GM18526 (cell line): ENCODE results near the gene ADAMTSL2.

Source experiments
- POLR2A ChIP-seq: IDR thresholded peaks from 3 replicates; pipeline ENCODE4 v1.6.1; 2011; ENCODE audit not compliant: insufficient read length; ENCODE audit errors: extremely low read depth

Gene ADAMTSL2

GRCh38 chr9:133578524-133579441 is 44.3 kb downstream of the ADAMTSL2 start:
- TF ChIP-seq POLR2A: no peak

- no peak for TF ChIP-seq POLR2A
Observed at GRCh38 chr9:133579601-133580418, 45.3 kb downstream of the ADAMTSL2 start.

- no peak for TF ChIP-seq POLR2A
Observed at GRCh38 chr9:133580419-133580738, 45.9 kb downstream of the ADAMTSL2 start.

GRCh38 chr9:133581011-133581410 is 46.5 kb downstream of the ADAMTSL2 start:
- TF ChIP-seq POLR2A: no peak

- no peak for TF ChIP-seq POLR2A
Observed at GRCh38 chr9:133581513-133582343, 47.2 kb downstream of the ADAMTSL2 start.

- TF ChIP-seq POLR2A: no peak
Observed at GRCh38 chr9:133582501-133583045, 48.1 kb downstream of the ADAMTSL2 start.

GRCh38 chr9:133583111-133583510 is 48.6 kb downstream of the ADAMTSL2 start:
- TF ChIP-seq POLR2A: no peak

- TF ChIP-seq POLR2A: no peak
Observed at GRCh38 chr9:133583586-133583985, 49.1 kb downstream of the ADAMTSL2 start.

- TF ChIP-seq POLR2A: no peak
Observed at GRCh38 chr9:133584167-133584558, 49.7 kb downstream of the ADAMTSL2 start.

- no peak for TF ChIP-seq POLR2A
Observed at GRCh38 chr9:133584559-133585476, 50.3 kb downstream of the ADAMTSL2 start.

GRCh38 chr9:133585481-133586351 is 51.2 kb downstream of the ADAMTSL2 start:
- TF ChIP-seq POLR2A: no peak

GRCh38 chr9:133587051-133587450 is 52.5 kb downstream of the ADAMTSL2 start:
- no peak for TF ChIP-seq POLR2A

GRCh38 chr9:133587466-133587865 is 53.0 kb downstream of the ADAMTSL2 start:
- TF ChIP-seq POLR2A: no peak
